Subcutaneous adipose tissue (tissue), 4 donors: ENCODE measurements around the gene C11orf91. TPM values are rescaled to one million over a fixed set of nuclear protein-coding genes. Genes with fewer than 3 reads are reported as not detected.

Source experiments
- CTCF ChIP-seq: fragments of 450-650 bp; IDR thresholded peaks from one replicate; pipeline ENCODE4 v1.5.1; 2016; ENCODE audit warnings: low read depth, mild to moderate bottlenecking, control low read depth, antibody characterized with exemption, moderate library complexity
- total RNA-seq, 4 donors: library from RNA; depleted of rRNA; stranded (reverse); fragments of >200 nt; gene quantifications; one replicate each; pipeline ENCODE4 v1.1.0, GENCODE V29; 2016

Gene C11orf91
- total RNA-seq, 4 donors from 2014 or later = 1.6 TPM; not detected in 3

- no peak for TF ChIP-seq CTCF
Observed at GRCh38 chr11:33735271-33736147, 34.9 kb upstream of the C11orf91 start.

- TF ChIP-seq CTCF = no peak
Observed at GRCh38 chr11:33734441-33735270, 34.0 kb upstream of the C11orf91 start.

GRCh38 chr11:33733980-33734379 is 33.4 kb upstream of the C11orf91 start:
- TF ChIP-seq CTCF = no peak

- no peak for TF ChIP-seq CTCF
Observed at GRCh38 chr11:33731723-33732531, 31.3 kb upstream of the C11orf91 start.

- no peak for TF ChIP-seq CTCF
Observed at GRCh38 chr11:33730716-33731115, 30.1 kb upstream of the C11orf91 start.

- TF ChIP-seq CTCF = no peak
Observed at GRCh38 chr11:33725496-33725895, 24.9 kb upstream of the C11orf91 start.
